ENCODE data around the gene LRGUK. TPM values are rescaled to one million over a fixed set of nuclear protein-coding genes. Genes with fewer than 3 reads are reported as not detected.

Gene LRGUK
- total RNA-seq, 1 experiment from 2014 or later = 0.49 TPM

- Histone ChIP-seq H4K20me1 (ENCODE audit: insufficient read depth) (no peaks in the 10 kb centered on the region), H3K79me2 (ENCODE audit: insufficient read depth, low read length) (no peaks in the 10 kb centered on the region), H3K36me3 (ENCODE audit: control insufficient read depth in 1 of 2, insufficient read depth in 2 of 2, low read length in 2 of 2) (peaks cover 3 to 7% of the 10 kb centered on the region in 2 experiments; a peak in 2 of 4 replicates), H3K9me3 (ENCODE audit: control insufficient read depth in 1 of 2, insufficient read depth in 1 of 2, low read depth in 1 of 2, low read length in 2 of 2) (no peaks in the 10 kb centered on the region), H3K9me2 (ENCODE audit: insufficient read depth) (no peaks in the 10 kb centered on the region), H3K9ac (ENCODE audit: low read length) (no peak overlapping the region), H3K4me2 (ENCODE audit: low read length) (no peak overlapping the region), H3K4me1 (ENCODE audit: control insufficient read depth in 1 of 2, insufficient read depth in 2 of 2, low read length in 2 of 2) (no peaks in the 10 kb centered on the region), H3K27me3 (ENCODE audit: insufficient read depth, low read length) (no peaks in the 10 kb centered on the region), H3K4me3 (replicated peaks in 1 of 2; ENCODE audit: low read depth in 1 of 2, low read length in 2 of 2) (no peak overlapping the region), H2AFZ (ENCODE audit: low read depth, low read length, poor library complexity, severe bottlenecking) (no peak overlapping the region), H3K27ac (ENCODE audit: low read depth, low read length) (no peak overlapping the region)
- intact Hi-C loops (cut with micrococcal nuclease) = no loop called here
- BruUV-seq (replicated peaks) = no TSS peak
- RAD21 ChIA-PET (ENCODE audit: low non-redundant PET in 1 of 2, low total read pairs in 2 of 2, uncharacterized antibody in 2 of 2, unreplicated experiment in 2 of 2) = no interaction called here
- DNase-seq (ENCODE audit: low read depth, low spot score) (no peak), ATAC-seq (no peak)
- TF ChIP-seq POLR2A (IDR thresholded peaks at IDR 0.05; ENCODE audit: borderline replicate concordance, extremely low read depth, insufficient read depth, insufficient read length) (no peak), EZH2phosphoT487 (IDR thresholded peaks at IDR 0.05; ENCODE audit: borderline replicate concordance) (no peak), JUND (IDR thresholded peaks at IDR 0.05) (no peak), RAD21 (IDR thresholded peaks at IDR 0.05; ENCODE audit: low read depth) (no peak), ELF1 (IDR thresholded peaks at IDR 0.05; ENCODE audit: borderline replicate concordance, low read depth) (no peak), ZFX (IDR thresholded peaks at IDR 0.05) (no peak), FOSL1 (IDR thresholded peaks at IDR 0.05; ENCODE audit: low read depth) (no peak), CBX3 (IDR thresholded peaks at IDR 0.05; ENCODE audit: low read depth) (no peak), SRF (IDR thresholded peaks at IDR 0.05; ENCODE audit: low read depth) (no peak), EGR1 (IDR thresholded peaks at IDR 0.05; ENCODE audit: low read depth) (no peak), EZH2 (IDR thresholded peaks at IDR 0.05) (no peak), CEBPB (IDR thresholded peaks at IDR 0.05; ENCODE audit: low read depth) (no peak), YY1 (IDR thresholded peaks at IDR 0.05; ENCODE audit: extremely low read depth, insufficient replicate concordance, low read depth, low read length) (no peak), ZNF274 (IDR thresholded peaks at IDR 0.05; ENCODE audit: low read depth, low read length) (no peak), SP1 (IDR thresholded peaks at IDR 0.05; ENCODE audit: low read depth) (no peak), TCF7L2 (IDR thresholded peaks at IDR 0.05; ENCODE audit: borderline replicate concordance, extremely low read depth, insufficient read depth, insufficient read length) (no peak)
- TF ChIP-seq, protein P1, sequence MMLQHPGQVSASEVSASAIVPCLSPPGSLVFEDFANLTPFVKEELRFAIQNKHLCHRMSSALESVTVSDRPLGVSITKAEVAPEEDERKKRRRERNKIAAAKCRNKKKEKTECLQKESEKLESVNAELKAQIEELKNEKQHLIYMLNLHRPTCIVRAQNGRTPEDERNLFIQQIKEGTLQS (IDR thresholded peaks at IDR 0.05) = no peak
- TF ChIP-seq, protein P2, sequence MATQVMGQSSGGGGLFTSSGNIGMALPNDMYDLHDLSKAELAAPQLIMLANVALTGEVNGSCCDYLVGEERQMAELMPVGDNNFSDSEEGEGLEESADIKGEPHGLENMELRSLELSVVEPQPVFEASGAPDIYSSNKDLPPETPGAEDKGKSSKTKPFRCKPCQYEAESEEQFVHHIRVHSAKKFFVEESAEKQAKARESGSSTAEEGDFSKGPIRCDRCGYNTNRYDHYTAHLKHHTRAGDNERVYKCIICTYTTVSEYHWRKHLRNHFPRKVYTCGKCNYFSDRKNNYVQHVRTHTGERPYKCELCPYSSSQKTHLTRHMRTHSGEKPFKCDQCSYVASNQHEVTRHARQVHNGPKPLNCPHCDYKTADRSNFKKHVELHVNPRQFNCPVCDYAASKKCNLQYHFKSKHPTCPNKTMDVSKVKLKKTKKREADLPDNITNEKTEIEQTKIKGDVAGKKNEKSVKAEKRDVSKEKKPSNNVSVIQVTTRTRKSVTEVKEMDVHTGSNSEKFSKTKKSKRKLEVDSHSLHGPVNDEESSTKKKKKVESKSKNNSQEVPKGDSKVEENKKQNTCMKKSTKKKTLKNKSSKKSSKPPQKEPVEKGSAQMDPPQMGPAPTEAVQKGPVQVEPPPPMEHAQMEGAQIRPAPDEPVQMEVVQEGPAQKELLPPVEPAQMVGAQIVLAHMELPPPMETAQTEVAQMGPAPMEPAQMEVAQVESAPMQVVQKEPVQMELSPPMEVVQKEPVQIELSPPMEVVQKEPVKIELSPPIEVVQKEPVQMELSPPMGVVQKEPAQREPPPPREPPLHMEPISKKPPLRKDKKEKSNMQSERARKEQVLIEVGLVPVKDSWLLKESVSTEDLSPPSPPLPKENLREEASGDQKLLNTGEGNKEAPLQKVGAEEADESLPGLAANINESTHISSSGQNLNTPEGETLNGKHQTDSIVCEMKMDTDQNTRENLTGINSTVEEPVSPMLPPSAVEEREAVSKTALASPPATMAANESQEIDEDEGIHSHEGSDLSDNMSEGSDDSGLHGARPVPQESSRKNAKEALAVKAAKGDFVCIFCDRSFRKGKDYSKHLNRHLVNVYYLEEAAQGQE (IDR thresholded peaks at IDR 0.05; ENCODE audit: low read depth) = no peak
- CTCF ChIA-PET = no interaction called here
- POLR2A ChIA-PET = no interaction called here
Measured at GRCh38 chr7:134302120-134302519, 175.0 kb downstream of the LRGUK start.

All from HCT116 (cell line).